ENCODE measurements around the gene IGFBP2.

DNA sequence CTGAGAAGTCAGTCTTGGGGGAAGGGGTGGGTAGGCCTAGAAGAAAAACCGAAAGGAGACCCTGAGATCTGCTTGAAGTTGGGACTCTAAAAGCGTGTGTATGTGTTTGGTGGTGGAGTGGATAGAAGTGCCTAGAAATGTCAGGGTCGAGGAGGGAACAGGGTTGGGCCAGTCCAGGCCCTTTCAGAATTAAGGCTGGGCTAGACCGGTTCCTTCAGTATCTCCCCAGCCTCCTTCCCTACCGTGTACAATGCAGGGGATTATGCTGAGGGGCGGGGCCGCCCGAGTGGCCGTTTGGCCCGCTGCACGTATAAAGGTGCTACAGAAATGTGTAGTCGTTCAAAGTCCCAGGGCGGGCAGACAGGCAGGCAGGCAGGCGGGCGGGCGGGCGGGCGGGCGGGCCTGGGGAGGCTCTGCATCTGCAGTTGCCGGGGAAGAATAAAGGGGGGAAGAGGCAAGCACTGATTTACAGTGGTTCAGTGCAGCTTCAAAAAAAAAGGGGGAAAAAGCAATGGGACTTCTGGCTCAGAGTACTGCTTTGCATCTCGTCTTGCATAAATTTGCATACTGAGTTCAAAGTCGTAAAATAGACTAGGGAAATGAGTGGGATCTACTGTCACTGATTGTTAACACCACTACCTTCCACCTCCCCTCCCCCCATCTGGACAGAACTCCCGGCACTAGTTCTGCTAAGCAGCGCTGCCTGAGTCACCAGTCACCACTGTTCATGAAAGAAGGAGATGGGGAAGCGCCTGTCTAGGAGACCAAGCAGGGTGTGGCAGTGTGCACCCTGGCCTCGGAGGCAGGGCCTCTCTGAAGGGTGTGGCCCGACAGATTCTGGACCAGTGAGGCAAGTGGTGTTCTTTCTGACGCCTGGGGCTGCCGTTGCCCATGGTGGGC is 3.6 kb downstream of the IGFBP2 start:
- TF ChIP-seq POLR2A (IDR thresholded peaks at IDR 0.05), result no peak
- TF ChIP-seq, protein P1, sequence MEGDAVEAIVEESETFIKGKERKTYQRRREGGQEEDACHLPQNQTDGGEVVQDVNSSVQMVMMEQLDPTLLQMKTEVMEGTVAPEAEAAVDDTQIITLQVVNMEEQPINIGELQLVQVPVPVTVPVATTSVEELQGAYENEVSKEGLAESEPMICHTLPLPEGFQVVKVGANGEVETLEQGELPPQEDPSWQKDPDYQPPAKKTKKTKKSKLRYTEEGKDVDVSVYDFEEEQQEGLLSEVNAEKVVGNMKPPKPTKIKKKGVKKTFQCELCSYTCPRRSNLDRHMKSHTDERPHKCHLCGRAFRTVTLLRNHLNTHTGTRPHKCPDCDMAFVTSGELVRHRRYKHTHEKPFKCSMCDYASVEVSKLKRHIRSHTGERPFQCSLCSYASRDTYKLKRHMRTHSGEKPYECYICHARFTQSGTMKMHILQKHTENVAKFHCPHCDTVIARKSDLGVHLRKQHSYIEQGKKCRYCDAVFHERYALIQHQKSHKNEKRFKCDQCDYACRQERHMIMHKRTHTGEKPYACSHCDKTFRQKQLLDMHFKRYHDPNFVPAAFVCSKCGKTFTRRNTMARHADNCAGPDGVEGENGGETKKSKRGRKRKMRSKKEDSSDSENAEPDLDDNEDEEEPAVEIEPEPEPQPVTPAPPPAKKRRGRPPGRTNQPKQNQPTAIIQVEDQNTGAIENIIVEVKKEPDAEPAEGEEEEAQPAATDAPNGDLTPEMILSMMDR (IDR thresholded peaks at IDR 0.05), result no peak

All from adrenal gland (tissue), 5 donors.